Astrocyte (in vitro differentiated cells and primary cell): ENCODE measurements around the gene SMAD7. TPM values are rescaled to one million over a fixed set of nuclear protein-coding genes. Genes with fewer than 3 reads are reported as not detected.
A peak's percentile ranks its signal among the peaks of the same experiment; 100 is the strongest.

Source experiments
- DNase-seq: peaks from one replicate; pipeline ENCODE4 v3.0.0-alpha.2; 2010; ENCODE audit warnings: low read depth
- FAIRE-seq: peaks from 2 replicates; lab custom pipeline; 2011; peaks lifted over from hg19 to GRCh38; lab: Jason Lieb, UNC
- H2AFZ ChIP-seq: 2 replicates; pipeline ENCODE4 v1.6.0; 2012; ENCODE audit warnings: low read depth, low read length, inconsistent platforms
- H3K27ac ChIP-seq: 2 replicates; pipeline ENCODE4 v1.5.1; 2011; ENCODE audit warnings: low read depth, low read length, inconsistent platforms
- H3K27me3 ChIP-seq: 2 replicates; pipeline ENCODE4 v1.6.0; 2011; ENCODE audit warnings: low read length, inconsistent platforms; ENCODE audit not compliant: insufficient read depth
- H3K36me3 ChIP-seq: 2 replicates; pipeline ENCODE4 v1.5.1; 2011; ENCODE audit warnings: low read length, inconsistent platforms; ENCODE audit not compliant: insufficient read depth
- H3K4me1 ChIP-seq: 2 replicates; pipeline ENCODE4 v1.5.1; 2011; ENCODE audit warnings: low read length, inconsistent platforms; ENCODE audit not compliant: insufficient read depth
- H3K4me2 ChIP-seq: 2 replicates; pipeline ENCODE4 v1.6.0; 2012; ENCODE audit warnings: low read length, inconsistent platforms
- H3K4me3 ChIP-seq: 2 replicates; pipeline ENCODE4 v1.5.1; 2011; ENCODE audit warnings: low read depth, mild to moderate bottlenecking, low read length, inconsistent platforms; ENCODE audit not compliant: insufficient read depth
- H3K79me2 ChIP-seq: 2 replicates; pipeline ENCODE4 v1.6.0; 2012; ENCODE audit warnings: mild to moderate bottlenecking, low read length, inconsistent platforms; ENCODE audit not compliant: insufficient read depth
- H3K9ac ChIP-seq: 2 replicates; pipeline ENCODE4 v1.6.0; 2012; ENCODE audit warnings: mild to moderate bottlenecking, low read length, inconsistent platforms
- H3K9me3 ChIP-seq: 2 replicates; pipeline ENCODE4 v1.5.1; 2012; ENCODE audit warnings: low read depth, mild to moderate bottlenecking, low read length, inconsistent platforms; ENCODE audit not compliant: insufficient read depth
- H4K20me1 ChIP-seq: 2 replicates; pipeline ENCODE4 v1.6.0; 2012; ENCODE audit warnings: low read length, inconsistent platforms; ENCODE audit not compliant: insufficient read depth
- H3K27ac Mint-ChIP-seq: one replicate; pipeline ENCODE4 v1.8.0; 2021; ENCODE audit warnings: mild to moderate bottlenecking, mixed read lengths; ENCODE audit not compliant: unreplicated experiment
- H3K27me3 Mint-ChIP-seq: one replicate; pipeline ENCODE4 v1.8.0; 2021; ENCODE audit warnings: low read depth, mixed read lengths; ENCODE audit not compliant: unreplicated experiment
- H3K36me3 Mint-ChIP-seq: one replicate; pipeline ENCODE4 v1.8.0; 2021; ENCODE audit warnings: low read depth, mixed read lengths; ENCODE audit not compliant: unreplicated experiment
- H3K4me1 Mint-ChIP-seq: one replicate; pipeline ENCODE4 v1.8.0; 2021; ENCODE audit warnings: low read depth, mixed read lengths; ENCODE audit not compliant: unreplicated experiment
- H3K4me3 Mint-ChIP-seq: one replicate; pipeline ENCODE4 v1.8.0; 2021; ENCODE audit warnings: mild to moderate bottlenecking, moderate library complexity, mixed read lengths; ENCODE audit not compliant: unreplicated experiment
- H3K9me3 Mint-ChIP-seq: one replicate; pipeline ENCODE4 v1.8.0; 2021; ENCODE audit warnings: mild to moderate bottlenecking, mixed read lengths; ENCODE audit not compliant: unreplicated experiment
- CTCF ChIP-seq: IDR thresholded peaks from 2 replicates; pipeline ENCODE4 v1.5.1; 2011; ENCODE audit warnings: low read depth, mild to moderate bottlenecking, inconsistent platforms, low read length, moderate library complexity; ENCODE audit not compliant: insufficient read depth
- EZH2 ChIP-seq: IDR thresholded peaks from 2 replicates; pipeline ENCODE4 v1.6.1; 2012; ENCODE audit warnings: mild to moderate bottlenecking, low read length, inconsistent platforms; ENCODE audit not compliant: insufficient read depth
- total RNA-seq: library from RNA; stranded (reverse); gene quantifications from 2 replicates; pipeline ENCODE4 v1.2.1, GENCODE V29; 2021

The SMAD7 gene
- total RNA-seq, 1 donor from 2014 or later, result 62.9 TPM

- H3K9ac ChIP-seq, result peak overlapping the region; percentile 90
- DNase-seq, result peak; percentile 89
- no peak for TF ChIP-seq CTCF
- TF ChIP-seq EZH2, result no peak
- H2AFZ ChIP-seq, result no peak overlapping the region
- H3K4me3 ChIP-seq, result no peak overlapping the region
- FAIRE-seq, result peak; percentile 73
- no peaks in the 10 kb centered on the region for H3K27me3 ChIP-seq
- Mint-ChIP-seq H3K4me3 (peak overlapping the region; percentile 68), H3K27me3 (peaks cover 5% of the 10 kb centered on the region), H3K36me3 (no peaks in the 10 kb centered on the region), H3K9me3 (no peaks in the 10 kb centered on the region), H3K4me1 (peaks cover 49% of the 10 kb centered on the region), H3K27ac (peak overlapping the region; percentile 100)
- H3K79me2 ChIP-seq, result no peaks in the 10 kb centered on the region
- no peaks in the 10 kb centered on the region for H3K36me3 ChIP-seq
- H3K4me1 ChIP-seq, result peaks cover 52% of the 10 kb centered on the region
- no peaks in the 10 kb centered on the region for H4K20me1 ChIP-seq
- no peaks in the 10 kb centered on the region for H3K9me3 ChIP-seq
- H3K27ac ChIP-seq, result peak overlapping the region; percentile 100
- H3K4me2 ChIP-seq, result peak overlapping the region; percentile 81
These were observed 46.2 kb upstream of the SMAD7 start for GRCh38 chr18:48996901-48997463.

- Histone ChIP-seq H3K79me2 (no peaks in the 10 kb centered on the region), H3K4me3 (no peak overlapping the region), H3K36me3 (no peaks in the 10 kb centered on the region), H3K4me1 (peaks cover 56% of the 10 kb centered on the region), H3K9ac (peak overlapping the region; percentile 20), H3K27ac (peak overlapping the region; percentile 23), H3K9me3 (no peaks in the 10 kb centered on the region), H2AFZ (no peak overlapping the region), H3K27me3 (no peaks in the 10 kb centered on the region), H3K4me2 (no peak overlapping the region), H4K20me1 (no peaks in the 10 kb centered on the region)
- Mint-ChIP-seq H3K4me3 (no peak overlapping the region), H3K27me3 (peaks cover 2% of the 10 kb centered on the region), H3K36me3 (no peaks in the 10 kb centered on the region), H3K27ac (peak overlapping the region; percentile 62), H3K4me1 (peaks cover 49% of the 10 kb centered on the region), H3K9me3 (no peaks in the 10 kb centered on the region)
- no peak for TF ChIP-seq EZH2
- TF ChIP-seq CTCF, result no peak
- FAIRE-seq, result no peak
- no peak for DNase-seq
These were observed 45.3 kb upstream of the SMAD7 start for GRCh38 chr18:48996041-48996440.
